ENCODE results near the gene HYAL1.
A peak's percentile ranks its signal among the peaks of the same experiment; 100 is the strongest.
"Not testable (repeated sequence)": the region's sequence is repeated elsewhere in the genome, so short reads cannot be mapped to it uniquely, and the experiment has no call there.

The HYAL1 gene

DNA sequence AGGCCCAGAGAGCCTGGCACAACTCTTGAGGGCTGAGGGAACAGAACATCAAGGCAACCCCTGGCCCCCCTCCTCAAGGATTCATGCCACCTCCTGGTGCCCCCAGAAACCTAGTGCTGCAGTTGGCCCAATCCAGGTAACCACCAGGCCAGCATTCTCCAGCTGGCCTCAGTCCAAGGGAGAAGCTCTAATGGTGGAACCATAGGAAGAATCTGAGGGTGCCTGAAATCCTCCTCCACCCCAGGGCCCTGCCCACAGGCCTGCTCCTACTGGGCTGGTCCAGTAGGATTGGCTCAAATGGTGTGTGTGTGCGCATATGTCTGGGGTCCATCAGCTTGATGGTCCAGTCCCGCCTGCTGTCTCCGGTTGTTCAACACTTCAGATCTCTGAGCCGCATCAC lies 11.4 kb upstream of the HYAL1 start:
- no peak overlapping the region for H3K9ac ChIP-seq (ENCODE audit: low read length)
- no peak overlapping the region for H3K4me3 ChIP-seq (ENCODE audit: low read length)
- no peaks in the 10 kb centered on the region for H3K27me3 ChIP-seq (ENCODE audit: control insufficient read depth, insufficient read depth, low read length)
- H3K4me1 ChIP-seq (ENCODE audit: control insufficient read depth, low read depth, low read length), result no peaks in the 10 kb centered on the region
- peaks cover 2% of the 10 kb centered on the region for H3K9me3 ChIP-seq (ENCODE audit: control insufficient read depth, low read depth, low read length)
- H3K27ac ChIP-seq (ENCODE audit: low read length), result no peak overlapping the region
- peaks cover 32% of the 10 kb centered on the region for H3K36me3 ChIP-seq (ENCODE audit: control insufficient read depth, low read depth, low read length)

DNA sequence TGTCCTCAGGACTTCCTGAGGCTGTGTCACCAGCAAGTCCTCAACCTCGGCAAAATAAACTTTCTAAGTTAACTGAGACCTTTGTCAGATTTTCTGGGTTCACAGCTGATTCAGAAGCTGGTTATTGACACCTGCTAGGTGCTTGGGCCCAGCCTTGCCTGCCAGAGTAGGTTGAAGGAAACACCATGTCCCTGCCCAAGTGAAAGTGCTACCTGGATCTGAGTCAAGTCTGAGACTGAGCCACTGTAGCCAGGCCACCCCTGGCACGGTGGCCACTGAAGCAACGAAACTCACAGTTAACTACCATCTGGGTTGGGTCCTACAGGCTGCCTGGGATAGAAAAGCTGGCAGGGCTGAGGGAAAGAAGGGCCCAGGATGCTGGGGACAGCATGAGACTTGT lies 11.0 kb upstream of the HYAL1 start:
- no peak overlapping the region for H3K4me3 ChIP-seq (ENCODE audit: low read length)
- H3K9ac ChIP-seq (ENCODE audit: low read length), result no peak overlapping the region
- H3K27ac ChIP-seq (ENCODE audit: low read length), result no peak overlapping the region
- H3K27me3 ChIP-seq (ENCODE audit: control insufficient read depth, insufficient read depth, low read length), result no peaks in the 10 kb centered on the region
- H3K9me3 ChIP-seq (ENCODE audit: control insufficient read depth, low read depth, low read length), result peaks cover 6% of the 10 kb centered on the region
- H3K4me1 ChIP-seq (ENCODE audit: control insufficient read depth, low read depth, low read length), result no peaks in the 10 kb centered on the region
- peaks cover 27% of the 10 kb centered on the region for H3K36me3 ChIP-seq (ENCODE audit: control insufficient read depth, low read depth, low read length)

DNA sequence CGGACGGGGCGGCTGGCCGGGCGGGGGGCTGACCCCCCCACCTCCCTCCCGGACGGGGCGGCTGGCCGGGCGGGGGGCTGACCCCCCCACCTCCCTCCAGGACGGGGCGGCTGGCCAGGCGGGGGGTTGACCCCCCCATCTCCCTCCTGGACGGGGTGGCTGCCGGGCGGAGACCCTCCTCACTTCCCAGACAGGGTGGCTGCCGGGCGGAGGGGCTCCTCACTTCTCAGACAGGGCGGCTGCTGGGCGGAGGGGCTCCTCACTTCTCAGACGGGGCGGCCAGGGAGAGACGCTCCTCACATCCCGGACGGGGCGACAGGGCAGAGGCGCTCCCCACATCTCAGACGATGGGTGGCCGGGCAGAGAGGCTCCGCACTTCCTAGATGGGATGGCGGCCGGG lies 8.7 kb upstream of the HYAL1 start:
- not testable (repeated sequence) for H3K9ac ChIP-seq (ENCODE audit: low read length); H3K9me3 ChIP-seq (ENCODE audit: control insufficient read depth, low read depth, low read length); H3K27me3 ChIP-seq (ENCODE audit: control insufficient read depth, insufficient read depth, low read length); H3K36me3 ChIP-seq (ENCODE audit: control insufficient read depth, low read depth, low read length); H3K4me1 ChIP-seq (ENCODE audit: control insufficient read depth, low read depth, low read length); H3K4me3 ChIP-seq (ENCODE audit: low read length); H3K27ac ChIP-seq (ENCODE audit: low read length)

DNA sequence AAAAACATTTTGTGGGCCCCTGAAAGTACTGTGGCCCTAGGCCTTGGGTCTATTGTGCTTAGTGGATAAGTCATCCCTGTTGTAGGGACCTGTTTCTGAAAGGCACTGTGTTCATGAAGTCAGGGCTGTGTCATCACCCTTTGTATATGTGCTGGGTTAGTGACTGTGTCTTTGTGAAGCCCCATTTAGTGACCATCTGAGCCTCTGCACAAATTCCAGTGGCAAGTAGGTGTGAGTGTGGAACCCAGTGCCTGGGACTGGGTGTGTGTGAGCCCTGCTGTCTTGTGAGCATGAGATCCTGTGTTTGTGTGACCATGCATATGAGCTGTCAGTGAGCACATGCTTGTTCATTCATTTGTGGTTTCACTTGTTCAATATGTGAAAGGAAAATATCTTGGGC lies 1.2 kb upstream of the HYAL1 start:
- peaks cover 2% of the 10 kb centered on the region for H3K9me3 ChIP-seq (ENCODE audit: control insufficient read depth, low read depth, low read length)
- H3K4me3 ChIP-seq (ENCODE audit: low read length), result no peak overlapping the region
- no peak overlapping the region for H3K27ac ChIP-seq (ENCODE audit: low read length)
- H3K36me3 ChIP-seq (ENCODE audit: control insufficient read depth, low read depth, low read length), result no peaks in the 10 kb centered on the region
- peaks cover 17% of the 10 kb centered on the region for H3K4me1 ChIP-seq (ENCODE audit: control insufficient read depth, low read depth, low read length)
- H3K9ac ChIP-seq (ENCODE audit: low read length), result no peak overlapping the region
- H3K27me3 ChIP-seq (ENCODE audit: control insufficient read depth, insufficient read depth, low read length), result no peaks in the 10 kb centered on the region

DNA sequence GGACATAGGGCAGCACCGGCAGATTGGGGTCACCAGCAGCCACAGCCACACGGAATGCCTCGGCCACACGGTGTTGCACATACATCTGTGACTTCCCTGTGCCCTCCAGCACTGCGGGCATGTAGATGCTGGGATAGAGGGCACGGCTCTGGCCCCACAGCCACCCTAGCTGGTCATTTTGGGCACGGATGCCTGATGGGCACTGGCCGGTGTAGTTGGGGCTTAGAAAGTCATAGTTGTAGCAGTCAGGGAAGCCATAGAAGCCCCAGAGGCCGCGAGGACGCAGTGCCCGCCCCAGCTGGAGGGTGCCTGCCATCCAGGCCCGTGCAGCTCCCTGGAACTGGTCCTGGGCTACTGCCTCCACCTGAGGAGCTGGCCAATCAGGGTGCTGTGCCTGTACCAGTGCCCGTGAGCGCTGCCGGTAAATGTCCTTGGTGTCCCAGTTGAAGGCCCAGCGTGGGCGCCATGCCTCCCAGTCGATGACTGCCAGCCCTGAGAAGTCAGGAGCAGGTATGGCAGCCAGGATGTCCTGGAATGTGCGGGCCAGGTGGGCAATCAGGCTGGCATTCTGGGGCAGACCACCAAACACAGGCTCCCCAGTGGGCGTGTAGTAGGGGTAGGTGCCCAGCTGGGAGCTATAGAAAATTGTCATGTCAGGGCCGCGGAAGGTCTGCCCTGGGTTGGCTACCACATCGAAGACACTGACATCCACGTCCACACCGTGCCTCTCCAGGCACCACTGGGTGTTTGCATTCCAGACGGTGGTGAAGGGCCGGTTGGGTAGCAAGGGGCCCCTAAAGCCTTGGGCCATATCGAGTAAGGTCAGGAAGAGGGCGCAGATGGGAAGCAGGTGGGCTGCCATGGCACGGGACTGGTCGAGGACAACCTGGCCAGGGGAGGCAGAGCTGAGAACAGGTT lies 1.0 kb downstream of the HYAL1 start:
- H3K9me3 ChIP-seq (ENCODE audit: control insufficient read depth, low read depth, low read length), result no peaks in the 10 kb centered on the region
- peaks cover 18% of the 10 kb centered on the region for H3K4me1 ChIP-seq (ENCODE audit: control insufficient read depth, low read depth, low read length)
- no peak overlapping the region for H3K4me3 ChIP-seq (ENCODE audit: low read length)
- H3K36me3 ChIP-seq (ENCODE audit: control insufficient read depth, low read depth, low read length), result no peaks in the 10 kb centered on the region
- no peak overlapping the region for H3K27ac ChIP-seq (ENCODE audit: low read length)
- no peaks in the 10 kb centered on the region for H3K27me3 ChIP-seq (ENCODE audit: control insufficient read depth, insufficient read depth, low read length)
- no peak overlapping the region for H3K9ac ChIP-seq (ENCODE audit: low read length)

DNA sequence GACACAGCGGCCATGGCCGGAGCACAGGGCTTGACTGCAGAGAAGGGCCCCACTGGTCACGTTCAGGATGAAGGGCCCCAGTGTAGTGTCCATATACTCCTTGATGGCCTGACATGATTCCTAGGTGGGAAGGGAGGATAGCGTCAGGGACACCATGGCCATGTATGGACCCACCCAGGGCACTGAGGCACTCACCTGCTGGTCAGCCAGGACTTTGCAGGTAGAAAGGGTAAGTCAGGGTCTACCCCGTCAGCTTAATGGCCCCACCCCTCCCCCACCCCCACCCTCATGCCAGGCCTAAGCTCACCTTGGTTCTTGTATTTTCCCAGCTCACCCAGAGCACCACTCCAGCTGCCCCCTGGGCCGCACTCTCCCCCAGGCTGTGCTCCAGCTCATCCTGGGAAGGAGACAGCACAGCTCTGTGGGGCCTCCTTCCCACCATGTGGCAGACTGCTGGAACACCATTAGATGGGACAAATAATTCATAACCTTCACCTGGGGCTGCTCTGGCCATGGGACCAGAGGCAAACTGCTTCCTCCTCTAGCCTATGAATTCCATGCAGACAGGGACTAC lies 2.6 kb downstream of the HYAL1 start:
- no peaks in the 10 kb centered on the region for H3K27me3 ChIP-seq (ENCODE audit: control insufficient read depth, insufficient read depth, low read length)
- H3K4me1 ChIP-seq (ENCODE audit: control insufficient read depth, low read depth, low read length), result peaks cover 18% of the 10 kb centered on the region
- no peak overlapping the region for H3K27ac ChIP-seq (ENCODE audit: low read length)
- H3K4me3 ChIP-seq (ENCODE audit: low read length), result no peak overlapping the region
- no peaks in the 10 kb centered on the region for H3K36me3 ChIP-seq (ENCODE audit: control insufficient read depth, low read depth, low read length)
- H3K9me3 ChIP-seq (ENCODE audit: control insufficient read depth, low read depth, low read length), result no peaks in the 10 kb centered on the region
- H3K9ac ChIP-seq (ENCODE audit: low read length), result no peak overlapping the region

DNA sequence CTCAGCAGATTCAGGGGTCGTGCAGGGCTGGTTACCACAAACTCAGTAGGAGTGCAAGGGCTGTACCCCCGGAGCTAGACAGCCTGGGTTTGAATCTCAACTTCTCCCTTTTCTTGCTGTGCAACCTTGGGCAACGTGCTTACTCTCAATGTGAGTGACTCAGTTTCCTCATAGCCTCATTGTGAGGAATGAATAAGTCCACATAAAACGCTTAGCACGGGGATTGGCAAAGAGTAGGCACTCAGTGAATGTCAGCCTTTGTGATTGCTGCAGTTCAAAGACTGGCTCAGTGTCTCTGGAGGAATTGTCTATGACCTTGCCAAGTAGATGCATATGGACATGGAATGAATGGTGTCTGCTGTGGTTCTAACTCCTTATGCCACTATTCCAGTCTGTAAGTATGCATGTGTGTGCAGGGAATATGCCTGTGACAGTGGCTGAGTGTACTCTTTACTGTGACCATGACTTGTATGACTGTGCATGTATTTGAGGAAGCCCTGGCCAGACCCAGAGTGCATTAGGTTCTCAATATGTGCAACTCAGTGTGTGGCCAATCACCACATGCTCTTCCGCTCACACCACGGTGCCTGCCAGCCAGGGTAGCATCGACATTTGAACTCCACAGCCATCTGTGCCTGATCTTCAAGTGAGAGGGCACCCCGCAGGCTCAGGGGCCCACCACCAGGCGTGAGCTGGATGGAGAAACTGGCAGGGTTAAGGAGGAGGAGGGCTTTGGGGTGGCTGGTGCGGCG lies 3.3 kb downstream of the HYAL1 start:
- Histone ChIP-seq H3K27ac (ENCODE audit: low read length) (no peak overlapping the region), H3K27me3 (ENCODE audit: control insufficient read depth, insufficient read depth, low read length) (no peaks in the 10 kb centered on the region), H3K4me1 (ENCODE audit: control insufficient read depth, low read depth, low read length) (peaks cover 18% of the 10 kb centered on the region), H3K9me3 (ENCODE audit: control insufficient read depth, low read depth, low read length) (no peaks in the 10 kb centered on the region), H3K36me3 (ENCODE audit: control insufficient read depth, low read depth, low read length) (no peaks in the 10 kb centered on the region), H3K4me3 (ENCODE audit: low read length) (peak overlapping the region; percentile 92), H3K9ac (ENCODE audit: low read length) (peak overlapping the region; percentile 24)

DNA sequence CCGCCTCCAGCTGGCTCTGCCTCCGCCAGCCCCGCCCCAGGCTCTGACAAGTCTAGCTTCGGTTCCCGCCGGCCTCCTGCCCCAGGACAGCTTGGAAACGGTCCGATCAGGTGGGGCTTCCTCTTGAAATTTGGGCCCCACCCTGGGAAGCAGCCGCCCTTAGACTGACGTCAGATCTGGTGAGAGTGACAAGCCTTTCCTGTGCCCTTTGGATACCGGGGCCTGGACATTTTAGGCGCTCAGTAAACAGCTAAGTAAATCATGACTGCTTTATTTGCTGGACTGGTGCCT lies 3.8 kb downstream of the HYAL1 start:
- Histone ChIP-seq H3K4me3 (ENCODE audit: low read length) (peak overlapping the region; percentile 92), H3K9me3 (ENCODE audit: control insufficient read depth, low read depth, low read length) (no peaks in the 10 kb centered on the region), H3K27ac (ENCODE audit: low read length) (no peak overlapping the region), H3K36me3 (ENCODE audit: control insufficient read depth, low read depth, low read length) (no peaks in the 10 kb centered on the region), H3K27me3 (ENCODE audit: control insufficient read depth, insufficient read depth, low read length) (no peaks in the 10 kb centered on the region), H3K4me1 (ENCODE audit: control insufficient read depth, low read depth, low read length) (peaks cover 18% of the 10 kb centered on the region), H3K9ac (ENCODE audit: low read length) (peak overlapping the region; percentile 24)

DNA sequence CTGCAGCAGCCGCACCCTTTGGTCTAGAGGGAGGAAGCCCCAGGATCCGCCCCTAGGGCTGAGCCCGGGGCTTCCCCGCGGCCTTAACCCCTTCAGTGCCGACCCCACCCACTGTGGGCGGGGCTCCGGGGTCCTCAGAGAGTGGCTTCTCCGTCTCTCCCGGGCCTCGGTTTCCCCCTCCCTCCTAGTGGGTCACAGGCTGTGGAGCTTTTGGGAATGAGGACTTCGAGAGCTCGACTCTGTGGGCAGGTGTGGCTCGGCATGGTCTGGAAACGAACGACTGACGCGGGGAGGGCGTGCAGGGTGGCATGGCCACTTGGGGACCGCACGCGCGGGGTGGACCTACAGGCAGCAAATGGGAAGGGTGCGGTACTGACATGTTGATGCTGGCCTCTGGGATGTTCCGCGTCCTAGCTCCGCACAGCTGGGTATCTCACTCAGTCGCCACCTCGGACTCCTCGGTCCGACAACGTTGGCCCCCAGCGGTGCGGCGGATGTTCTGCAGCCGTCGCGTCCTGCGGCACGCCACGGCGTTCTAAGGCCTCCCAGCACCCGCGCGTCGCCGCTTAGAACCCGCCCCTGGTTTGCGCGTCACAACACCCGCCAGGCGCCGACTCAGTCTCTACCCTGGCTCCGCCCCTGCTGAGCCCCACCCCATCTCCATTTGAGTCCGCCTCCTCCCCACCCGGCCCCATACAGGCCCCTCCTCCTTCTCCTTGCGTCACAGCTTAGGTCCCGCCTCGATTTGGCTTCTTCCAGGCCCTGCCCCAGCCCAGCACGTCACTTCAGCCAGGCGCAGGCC lies 4.3 kb downstream of the HYAL1 start, which contains the start of the genes HYAL3 and NAA80:
Gene HYAL3 (minus strand): TSS at position 570 of the 802 bp plus-strand sequence. CDS start 3,803 bp downstream, outside the sequence.
Gene NAA80 (minus strand): TSS at position 570 of the 802 bp plus-strand sequence. CDS start 1,942 bp downstream, outside the sequence.
- peak within 1 kb of the TSS; percentile 92 for H3K4me3 ChIP-seq (ENCODE audit: low read length)
- H3K27me3 ChIP-seq (ENCODE audit: control insufficient read depth, insufficient read depth, low read length), result no peaks in the 10 kb centered on the region
- no peak within 1 kb of the TSS for H3K27ac ChIP-seq (ENCODE audit: low read length)
- peaks cover 18% of the 10 kb centered on the region for H3K4me1 ChIP-seq (ENCODE audit: control insufficient read depth, low read depth, low read length)
- no peaks in the 10 kb centered on the region for H3K9me3 ChIP-seq (ENCODE audit: control insufficient read depth, low read depth, low read length)
- peak within 1 kb of the TSS; percentile 40 for H3K9ac ChIP-seq (ENCODE audit: low read length)
- H3K36me3 ChIP-seq (ENCODE audit: control insufficient read depth, low read depth, low read length), result no peaks in the 10 kb centered on the region

DNA sequence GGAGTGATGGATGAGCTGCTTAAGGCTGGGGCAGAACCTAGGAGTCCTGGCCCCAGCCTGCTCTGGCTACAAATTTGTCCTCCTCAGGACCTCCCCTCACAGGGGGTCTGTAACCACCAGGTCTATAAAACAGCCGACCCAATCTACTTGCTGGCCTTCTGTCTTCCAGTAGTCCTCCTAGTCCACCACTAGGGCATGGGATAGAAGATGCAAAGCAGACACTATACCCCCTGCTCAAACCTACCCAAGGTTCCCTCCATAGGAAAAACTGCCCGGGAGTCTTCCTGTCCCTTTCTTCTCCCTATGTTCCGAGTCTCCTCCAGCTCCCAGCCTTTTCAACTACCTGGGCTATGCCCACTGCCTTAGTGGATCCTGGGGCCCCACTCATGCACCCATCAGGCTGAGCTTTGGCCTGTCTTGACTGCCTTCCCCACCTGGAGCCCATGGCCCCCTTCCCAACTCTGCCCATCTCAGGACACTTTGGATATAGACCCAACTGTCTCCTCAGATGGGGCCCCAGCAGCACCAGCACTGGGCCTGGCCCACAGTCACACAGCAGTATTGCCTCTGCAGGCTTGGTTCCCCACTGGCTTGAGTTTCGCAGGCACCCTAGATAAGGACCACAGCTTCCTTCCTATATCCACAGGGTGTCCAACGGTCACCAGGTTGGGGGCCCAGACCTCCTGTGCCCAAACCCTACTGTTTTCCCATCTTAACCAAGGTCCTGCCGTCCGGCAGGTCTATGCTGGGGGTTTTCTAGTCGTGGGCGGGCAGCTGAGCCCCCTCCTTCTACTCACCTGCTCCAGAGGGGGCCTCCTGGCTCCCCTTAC lies 5.3 kb downstream of the HYAL1 start:
- H3K4me1 ChIP-seq (ENCODE audit: control insufficient read depth, low read depth, low read length), result peaks cover 10% of the 10 kb centered on the region
- no peak overlapping the region for H3K27ac ChIP-seq (ENCODE audit: low read length)

More for the DNA sequence above, 5.3 kb downstream of the HYAL1 start:
- Histone ChIP-seq H3K9me3 (ENCODE audit: control insufficient read depth, low read depth, low read length) (no peaks in the 10 kb centered on the region), H3K4me3 (ENCODE audit: low read length) (peak overlapping the region; percentile 92), H3K9ac (ENCODE audit: low read length) (no peak overlapping the region), H3K36me3 (ENCODE audit: control insufficient read depth, low read depth, low read length) (no peaks in the 10 kb centered on the region), H3K27me3 (ENCODE audit: control insufficient read depth, insufficient read depth, low read length) (no peaks in the 10 kb centered on the region)

Measured in iPS-18a (cell line).